Measurements from ENCODE around the gene SEC14L3. TPM values are rescaled to one million over a fixed set of nuclear protein-coding genes. Genes with fewer than 3 reads are reported as not detected.

Gene SEC14L3
- total RNA-seq, 1 donor from 2014 or later: not detected

DNA sequence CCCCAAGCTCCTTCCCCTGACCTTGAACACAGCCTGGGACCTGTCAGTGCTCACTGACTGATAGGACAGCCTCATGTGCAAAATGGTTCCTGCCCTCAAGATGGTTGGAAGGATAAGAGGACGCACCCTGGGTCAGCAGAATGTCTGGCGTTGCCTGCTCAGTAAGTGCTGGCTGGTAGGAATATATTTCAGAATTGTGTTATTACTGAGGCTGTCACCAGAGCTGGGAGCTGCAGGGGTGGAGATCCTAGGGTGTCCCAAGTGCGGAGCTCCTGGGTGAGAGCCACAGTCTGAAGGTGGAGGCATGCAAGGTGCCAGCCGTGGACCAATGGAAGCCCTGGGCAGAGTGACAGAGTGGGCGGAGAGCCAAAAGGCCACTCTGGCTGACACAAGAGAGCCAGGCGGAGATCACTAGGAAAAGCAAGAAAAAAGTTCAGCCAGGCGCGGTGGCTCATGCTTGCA, 34.7 kb upstream of the SEC14L3 start:
- ATAC-seq (ENCODE audit: low read depth): no peak
- DNase-seq: no peak
- Mint-ChIP-seq H3K9me3 (no peaks in the 10 kb centered on the region), H3K4me1 (no peaks in the 10 kb centered on the region), H3K36me3 (ENCODE audit: low read depth) (no peaks in the 10 kb centered on the region), H3K27me3 (peaks cover 25% of the 10 kb centered on the region), H3K4me3 (no peak overlapping the region), H3K27ac (no peak overlapping the region)
- CTCF ChIA-PET: no interaction called here
- TF ChIP-seq, protein P1, sequence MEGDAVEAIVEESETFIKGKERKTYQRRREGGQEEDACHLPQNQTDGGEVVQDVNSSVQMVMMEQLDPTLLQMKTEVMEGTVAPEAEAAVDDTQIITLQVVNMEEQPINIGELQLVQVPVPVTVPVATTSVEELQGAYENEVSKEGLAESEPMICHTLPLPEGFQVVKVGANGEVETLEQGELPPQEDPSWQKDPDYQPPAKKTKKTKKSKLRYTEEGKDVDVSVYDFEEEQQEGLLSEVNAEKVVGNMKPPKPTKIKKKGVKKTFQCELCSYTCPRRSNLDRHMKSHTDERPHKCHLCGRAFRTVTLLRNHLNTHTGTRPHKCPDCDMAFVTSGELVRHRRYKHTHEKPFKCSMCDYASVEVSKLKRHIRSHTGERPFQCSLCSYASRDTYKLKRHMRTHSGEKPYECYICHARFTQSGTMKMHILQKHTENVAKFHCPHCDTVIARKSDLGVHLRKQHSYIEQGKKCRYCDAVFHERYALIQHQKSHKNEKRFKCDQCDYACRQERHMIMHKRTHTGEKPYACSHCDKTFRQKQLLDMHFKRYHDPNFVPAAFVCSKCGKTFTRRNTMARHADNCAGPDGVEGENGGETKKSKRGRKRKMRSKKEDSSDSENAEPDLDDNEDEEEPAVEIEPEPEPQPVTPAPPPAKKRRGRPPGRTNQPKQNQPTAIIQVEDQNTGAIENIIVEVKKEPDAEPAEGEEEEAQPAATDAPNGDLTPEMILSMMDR (IDR thresholded peaks at IDR 0.05): no peak
- POLR2A ChIA-PET: no interaction called here
- intact Hi-C loops (cut with micrococcal nuclease): no loop called here

DNA sequence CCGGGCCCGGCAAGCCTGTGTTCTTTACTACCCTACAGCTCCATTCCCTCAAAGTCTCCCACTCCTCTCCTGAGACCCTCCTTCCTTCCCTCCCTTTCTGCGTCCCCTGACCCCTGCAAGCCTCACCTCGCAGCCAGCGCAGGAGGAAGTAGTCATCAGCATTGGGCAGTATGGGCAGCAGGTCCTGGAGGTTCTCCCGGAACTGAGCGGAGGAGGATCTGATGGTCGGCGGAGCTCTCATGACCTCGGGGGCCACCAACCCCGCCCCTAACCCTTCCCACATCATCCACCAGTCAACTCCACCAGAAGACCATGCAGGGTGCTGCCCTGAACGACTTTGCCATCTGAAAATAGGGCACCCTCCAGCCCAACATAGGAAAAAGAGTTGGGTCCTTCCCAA, 31.7 kb upstream of the SEC14L3 start:
- Mint-ChIP-seq H3K4me1 (no peaks in the 10 kb centered on the region), H3K27me3 (peaks cover 27% of the 10 kb centered on the region), H3K4me3 (no peak overlapping the region), H3K36me3 (ENCODE audit: low read depth) (no peaks in the 10 kb centered on the region), H3K9me3 (no peaks in the 10 kb centered on the region), H3K27ac (no peak overlapping the region)
- ChIA-PET POLR2A (no interaction called here), CTCF (no interaction called here)
- DNase-seq: no peak
- no peak for ATAC-seq (ENCODE audit: low read depth)
- TF ChIP-seq, protein P1 (IDR thresholded peaks at IDR 0.05): no peak
- intact Hi-C loops (cut with micrococcal nuclease): no loop called here

DNA sequence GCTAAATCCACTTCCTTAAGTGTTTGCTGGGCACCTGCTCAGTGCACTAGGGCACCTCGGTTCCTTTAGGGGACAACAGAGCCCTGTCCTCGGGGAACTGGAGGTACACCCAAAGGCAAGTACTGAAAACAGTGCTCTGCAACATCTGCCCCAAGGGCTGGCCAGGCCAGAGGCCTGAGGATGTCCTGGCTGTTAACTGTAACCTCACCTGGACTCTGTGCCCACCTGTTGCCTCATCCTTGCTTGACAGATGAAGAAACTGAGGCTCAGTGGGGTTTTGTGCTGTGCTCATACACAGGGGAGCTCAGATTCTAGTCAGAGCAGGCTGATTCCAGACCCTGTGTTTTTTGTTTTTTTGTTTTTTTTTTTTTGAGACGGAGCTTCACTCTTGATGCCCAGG, 31.1 kb upstream of the SEC14L3 start:
- H3K36me3 Mint-ChIP-seq (ENCODE audit: low read depth): no peaks in the 10 kb centered on the region
- no peak overlapping the region for H3K27ac Mint-ChIP-seq
- intact Hi-C loops (cut with micrococcal nuclease): no loop called here
- CTCF ChIA-PET: no interaction called here
- DNase-seq: no peak
- no peak overlapping the region for H3K4me3 Mint-ChIP-seq
- ATAC-seq (ENCODE audit: low read depth): no peak
- no peaks in the 10 kb centered on the region for H3K4me1 Mint-ChIP-seq
- H3K27me3 Mint-ChIP-seq: peaks cover 27% of the 10 kb centered on the region
- POLR2A ChIA-PET: no interaction called here
- TF ChIP-seq, protein P1 (IDR thresholded peaks at IDR 0.05): no peak
- H3K9me3 Mint-ChIP-seq: no peaks in the 10 kb centered on the region

DNA sequence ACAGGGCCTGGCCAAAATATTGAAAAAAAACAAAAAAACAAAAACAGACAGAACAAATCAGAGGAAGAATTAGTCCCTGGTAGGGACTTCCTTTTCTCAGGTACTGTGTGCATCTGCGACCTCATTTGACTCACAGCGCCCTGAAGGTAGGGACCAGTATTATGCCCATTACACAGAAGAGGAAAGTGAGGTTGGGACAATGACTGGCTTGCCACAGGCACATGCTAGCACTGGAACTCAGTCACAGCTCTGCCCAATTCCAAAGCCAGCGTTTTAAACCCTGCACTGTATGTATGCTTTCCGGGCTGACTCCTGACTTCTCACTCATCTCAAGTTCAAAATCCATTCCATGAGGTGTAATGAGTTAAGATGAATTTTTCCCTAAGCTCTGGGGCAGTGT, 30.3 kb upstream of the SEC14L3 start:
- no peak for DNase-seq
- no peaks in the 10 kb centered on the region for H3K36me3 Mint-ChIP-seq (ENCODE audit: low read depth)
- H3K4me3 Mint-ChIP-seq: no peak overlapping the region
- peaks cover 30% of the 10 kb centered on the region for H3K27me3 Mint-ChIP-seq
- ChIA-PET POLR2A (no interaction called here), CTCF (no interaction called here)
- TF ChIP-seq, protein P1 (IDR thresholded peaks at IDR 0.05): no peak
- intact Hi-C loops (cut with micrococcal nuclease): no loop called here
- no peak overlapping the region for H3K27ac Mint-ChIP-seq
- no peaks in the 10 kb centered on the region for H3K4me1 Mint-ChIP-seq
- ATAC-seq (ENCODE audit: low read depth): no peak
- no peaks in the 10 kb centered on the region for H3K9me3 Mint-ChIP-seq

DNA sequence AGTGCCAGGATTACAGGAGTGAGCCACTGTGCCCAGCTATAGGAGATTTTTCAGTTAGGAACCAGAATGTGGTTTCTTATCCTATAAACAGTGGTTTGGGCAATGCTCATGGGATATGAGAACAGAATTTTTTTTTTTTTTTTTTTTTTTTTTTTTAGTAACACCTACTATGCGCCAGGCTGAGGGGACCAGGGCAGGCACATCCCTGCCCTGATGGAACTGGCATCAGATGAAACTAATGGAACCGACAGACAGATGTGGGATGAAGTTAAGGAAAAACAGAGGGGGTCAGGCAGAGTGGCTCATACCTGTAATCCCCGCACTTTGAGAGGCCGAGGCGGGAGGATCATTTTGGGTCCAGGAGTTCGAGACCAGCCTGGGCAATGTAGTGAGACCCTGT, 28.8 kb upstream of the SEC14L3 start:
- Mint-ChIP-seq H3K27ac (no peak overlapping the region), H3K36me3 (ENCODE audit: low read depth) (no peaks in the 10 kb centered on the region), H3K4me3 (no peak overlapping the region), H3K27me3 (peaks cover 25% of the 10 kb centered on the region), H3K9me3 (no peaks in the 10 kb centered on the region), H3K4me1 (no peaks in the 10 kb centered on the region)
- intact Hi-C loops (cut with micrococcal nuclease): no loop called here
- ChIA-PET POLR2A (no interaction called here), CTCF (no interaction called here)
- DNase-seq (no peak), ATAC-seq (ENCODE audit: low read depth) (no peak)
- TF ChIP-seq, protein P1 (IDR thresholded peaks at IDR 0.05): no peak

All from activated B cell treated with CpG ODN at 0.5 μM for 24 hours (primary cell).